ENCODE results near the gene DNAJA4. TPM values are rescaled to one million over a fixed set of nuclear protein-coding genes. Genes with fewer than 3 reads are reported as not detected.
"Not testable (repeated sequence)": the region's sequence is repeated elsewhere in the genome, so short reads cannot be mapped to it uniquely, and the experiment has no call there.

Gene DNAJA4
- total RNA-seq, 4 donors from 2014 or later = 36.9 to 66.8 (median 48.6) TPM

DNA sequence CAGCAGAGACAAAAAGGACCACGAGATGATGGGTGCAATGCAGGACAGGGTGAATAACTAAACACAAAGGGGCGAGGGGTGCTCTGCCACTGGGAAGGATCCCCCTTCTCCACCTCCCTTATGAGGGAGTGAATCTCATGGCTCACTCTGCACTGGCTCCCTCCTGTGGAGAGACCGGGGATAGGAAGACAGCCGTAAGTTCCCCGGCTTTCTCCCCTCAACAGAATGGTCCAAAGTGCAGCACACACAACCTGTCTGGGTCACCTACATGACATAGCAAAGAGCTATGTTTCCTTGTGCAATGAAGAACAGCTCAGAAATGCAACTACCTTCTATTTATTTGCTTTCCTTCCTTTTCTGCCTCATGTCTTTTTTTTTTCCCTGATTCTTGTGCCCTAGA, 22.2 kb upstream of the DNAJA4 start:
- intact Hi-C loops (cut with DNase I; ENCODE audit: low total_unique reads) = loop anchor here (5.0 kb wide), 2 partner anchors 115 to 130 kb away; no protein-coding TSS in a partner anchor
- no peak for DNase-seq (ENCODE audit: low spot score in 2 of 2)
- TF ChIP-seq POLR2A (IDR thresholded peaks at IDR 0.05) = no peak
- TF ChIP-seq, protein P1, sequence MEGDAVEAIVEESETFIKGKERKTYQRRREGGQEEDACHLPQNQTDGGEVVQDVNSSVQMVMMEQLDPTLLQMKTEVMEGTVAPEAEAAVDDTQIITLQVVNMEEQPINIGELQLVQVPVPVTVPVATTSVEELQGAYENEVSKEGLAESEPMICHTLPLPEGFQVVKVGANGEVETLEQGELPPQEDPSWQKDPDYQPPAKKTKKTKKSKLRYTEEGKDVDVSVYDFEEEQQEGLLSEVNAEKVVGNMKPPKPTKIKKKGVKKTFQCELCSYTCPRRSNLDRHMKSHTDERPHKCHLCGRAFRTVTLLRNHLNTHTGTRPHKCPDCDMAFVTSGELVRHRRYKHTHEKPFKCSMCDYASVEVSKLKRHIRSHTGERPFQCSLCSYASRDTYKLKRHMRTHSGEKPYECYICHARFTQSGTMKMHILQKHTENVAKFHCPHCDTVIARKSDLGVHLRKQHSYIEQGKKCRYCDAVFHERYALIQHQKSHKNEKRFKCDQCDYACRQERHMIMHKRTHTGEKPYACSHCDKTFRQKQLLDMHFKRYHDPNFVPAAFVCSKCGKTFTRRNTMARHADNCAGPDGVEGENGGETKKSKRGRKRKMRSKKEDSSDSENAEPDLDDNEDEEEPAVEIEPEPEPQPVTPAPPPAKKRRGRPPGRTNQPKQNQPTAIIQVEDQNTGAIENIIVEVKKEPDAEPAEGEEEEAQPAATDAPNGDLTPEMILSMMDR (IDR thresholded peaks at IDR 0.05) = no peak
- H3K4me3 ChIP-seq (ENCODE audit: low read depth, poor library complexity, severe bottlenecking) = no peak overlapping the region
- WGBS, 2 donors = 73 to 78% methylated on average over 5 of the region's 5 CpGs

GRCh38 chr15:78243058-78243457, 21.3 kb upstream of the DNAJA4 start:
- no peak for DNase-seq (ENCODE audit: low spot score in 2 of 2)
- TF ChIP-seq, protein P1 (IDR thresholded peaks at IDR 0.05) = no peak
- TF ChIP-seq POLR2A (IDR thresholded peaks at IDR 0.05) = no peak
- no peak overlapping the region for H3K4me3 ChIP-seq (ENCODE audit: low read depth, poor library complexity, severe bottlenecking)
- WGBS, 2 donors = 82 to 85% methylated on average over 5 to 6 of the region's 6 CpGs
- intact Hi-C loops (cut with DNase I; ENCODE audit: low total_unique reads) = loop anchor here (5.0 kb wide), 2 partner anchors 116 to 131 kb away; no protein-coding TSS in a partner anchor

DNA sequence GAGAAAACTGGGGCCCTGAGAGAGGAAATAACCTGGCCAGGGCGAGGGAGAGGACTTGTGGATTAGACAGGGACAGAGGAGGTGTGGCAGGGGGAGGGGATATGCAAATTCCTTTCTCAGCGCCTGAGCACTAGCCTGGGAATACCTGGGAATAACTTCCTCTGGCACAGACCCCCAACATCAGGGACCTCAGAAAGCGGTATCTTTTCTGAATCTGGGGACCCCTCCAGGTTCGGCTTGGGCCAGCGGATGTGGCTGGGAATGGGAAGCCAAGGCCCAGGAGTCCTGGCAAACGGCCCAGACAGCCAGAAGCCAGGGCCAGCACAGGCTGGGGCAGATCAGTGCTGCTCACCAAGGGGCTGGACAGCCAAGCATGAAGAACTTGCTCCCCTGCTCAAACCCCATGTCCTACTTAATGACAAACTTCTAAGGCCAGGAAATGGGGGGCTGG, 20.8 kb upstream of the DNAJA4 start:
- WGBS, 2 donors = 46 to 52% methylated on average over 6 of the region's 6 CpGs
- DNase-seq (ENCODE audit: low spot score in 2 of 2) = no peak
- intact Hi-C loops (cut with DNase I; ENCODE audit: low total_unique reads) = loop anchor here (5.0 kb wide), 2 partner anchors 116 to 131 kb away; no protein-coding TSS in a partner anchor
- no peak for TF ChIP-seq POLR2A (IDR thresholded peaks at IDR 0.05)
- TF ChIP-seq, protein P1 (IDR thresholded peaks at IDR 0.05) = no peak
- H3K4me3 ChIP-seq (ENCODE audit: low read depth, poor library complexity, severe bottlenecking) = no peak overlapping the region

DNA sequence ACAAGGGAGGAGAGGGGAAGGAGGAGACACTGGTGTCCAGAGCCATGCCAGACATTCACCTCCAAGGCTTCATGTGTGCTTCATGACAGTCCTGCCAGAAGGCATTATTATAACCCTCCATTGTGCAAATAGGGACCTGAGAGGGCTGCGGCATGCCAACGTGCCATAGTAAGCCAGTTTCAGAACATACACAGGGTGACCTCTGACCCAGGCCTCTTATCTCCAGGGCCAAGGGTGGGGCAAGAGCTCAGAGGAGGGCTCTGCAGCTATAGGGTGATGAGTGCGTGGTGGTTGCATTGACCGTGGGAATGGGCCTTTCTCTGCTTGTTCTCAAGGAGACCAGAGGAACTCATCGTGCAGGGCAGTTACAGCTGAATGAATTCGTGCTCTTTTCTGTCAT, 20.3 kb upstream of the DNAJA4 start:
- TF ChIP-seq, protein P1 (IDR thresholded peaks at IDR 0.05) = no peak
- no peak for TF ChIP-seq POLR2A (IDR thresholded peaks at IDR 0.05)
- DNase-seq (ENCODE audit: low spot score in 2 of 2) = no peak
- no peak overlapping the region for H3K4me3 ChIP-seq (ENCODE audit: low read depth, poor library complexity, severe bottlenecking)
- 85 to 89% methylated on average over 6 of the region's 6 CpGs for WGBS, 2 donors
- intact Hi-C loops (cut with DNase I; ENCODE audit: low total_unique reads) = loop anchor here (5.0 kb wide), 2 partner anchors 117 to 132 kb away; no protein-coding TSS in a partner anchor

GRCh38 chr15:78244893-78245292, 19.5 kb upstream of the DNAJA4 start:
- 60 to 75% methylated on average over 6 to 7 of the region's 7 CpGs for WGBS, 2 donors
- no peak for DNase-seq (ENCODE audit: low spot score in 2 of 2)
- TF ChIP-seq POLR2A (IDR thresholded peaks at IDR 0.05) = no peak
- TF ChIP-seq, protein P1 (IDR thresholded peaks at IDR 0.05) = no peak
- no peak overlapping the region for H3K4me3 ChIP-seq (ENCODE audit: low read depth, poor library complexity, severe bottlenecking)
- intact Hi-C loops (cut with DNase I; ENCODE audit: low total_unique reads) = loop anchor here (5.0 kb wide), 2 partner anchors 118 to 133 kb away; no protein-coding TSS in a partner anchor

DNA sequence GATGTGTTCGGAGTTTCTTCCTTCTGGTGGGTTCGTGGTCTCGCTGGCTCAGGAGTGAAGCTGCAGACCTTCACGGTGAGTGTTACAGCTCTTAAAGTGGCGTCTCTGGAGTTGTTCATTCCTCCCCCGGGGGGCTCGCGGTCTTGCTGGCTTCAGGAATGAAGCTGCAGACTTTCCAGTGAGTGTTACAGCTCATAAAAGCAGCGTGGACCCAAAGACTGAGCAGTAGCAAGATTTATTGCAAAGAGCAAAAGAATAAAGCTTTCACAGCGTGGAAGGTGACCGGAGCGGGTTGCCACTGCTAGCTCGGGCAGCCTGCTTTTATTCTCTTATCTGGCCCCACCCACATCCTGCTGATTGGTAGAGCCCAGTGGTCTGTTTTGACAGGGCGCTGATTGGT, 19.0 kb upstream of the DNAJA4 start:
- DNase-seq (ENCODE audit: low spot score in 2 of 2); H3K4me3 ChIP-seq (ENCODE audit: low read depth, poor library complexity, severe bottlenecking); intact Hi-C loops (cut with DNase I; ENCODE audit: low total_unique reads): not testable (repeated sequence)
- WGBS, 2 donors = 85 to 88% methylated on average over 13 to 14 of the region's 14 CpGs

GRCh38 chr15:78245976-78246620, 18.3 kb upstream of the DNAJA4 start:
- H3K4me3 ChIP-seq (ENCODE audit: low read depth, poor library complexity, severe bottlenecking); DNase-seq (ENCODE audit: low spot score in 2 of 2); intact Hi-C loops (cut with DNase I; ENCODE audit: low total_unique reads): not testable (repeated sequence)
- WGBS, 2 donors = 95 to 96% methylated on average over 34 to 39 of the region's 39 CpGs

Measured in lower leg skin (tissue), 4 donors.